IMR-90 (cell line): ENCODE measurements around the gene GJC2. TPM values are rescaled to one million over a fixed set of nuclear protein-coding genes. Genes with fewer than 3 reads are reported as not detected.

ENCODE experiments used
- ATAC-seq: fragments of 200-7000 bp; cut with Tn5 transposase; 2 replicates; pipeline ENCODE4 v1.9.1; 2020; ENCODE audit warnings: low read depth, mild to moderate bottlenecking, moderate library complexity
- BruUV-seq: library from RNA; stranded (reverse); fragments of 400-500 nt; replicated peaks from 2 replicates; lab custom pipeline; 2021; lab: Mats Ljungman, UMichigan
- CTCF ChIA-PET: fragments of 300-600 bp; formaldehyde crosslinking; extraction: SDS; loops from one replicate; lab custom pipeline; 2021; ENCODE audit warnings: antibody characterized with exemption; lab: Yijun Ruan, JAX
- POLR2A ChIA-PET: fragments of 300-600 bp; sonication (Branson Sonifier 250); formaldehyde crosslinking; loops from one replicate; lab custom pipeline; 2022; ENCODE audit warnings: antibody characterized with exemption; ENCODE audit not compliant: unreplicated experiment; lab: Charles Lee
- DNase-seq: peaks from one replicate; pipeline ENCODE4 v3.0.0; 2013
- H2AFZ ChIP-seq: replicated peaks from 2 replicates; pipeline ENCODE3; 2013; ENCODE audit warnings: low read length, mild to moderate bottlenecking; ENCODE audit not compliant: poor library complexity
- H2AK5ac ChIP-seq: 2 replicates; pipeline ENCODE4 v1.6.1; 2013; ENCODE audit warnings: low read depth, low read length, inconsistent platforms
- H2AK9ac ChIP-seq: replicated peaks from 2 replicates; pipeline ENCODE3; 2013; ENCODE audit warnings: mild to moderate bottlenecking, low read depth, low read length, moderate library complexity; ENCODE audit not compliant: poor library complexity
- H2BK120ac ChIP-seq: 2 replicates; pipeline ENCODE4 v1.6.1; 2013; ENCODE audit warnings: low read depth, low read length, inconsistent platforms
- H2BK15ac ChIP-seq: 3 replicates; pipeline ENCODE4 v1.6.1; 2013; ENCODE audit warnings: low read depth, low read length, inconsistent platforms
- H2BK20ac ChIP-seq: 2 replicates; pipeline ENCODE4 v1.6.1; 2013; ENCODE audit warnings: low read depth, mild to moderate bottlenecking, inconsistent platforms, low read length, moderate library complexity
- H2BK5ac ChIP-seq: 2 replicates; pipeline ENCODE4 v1.6.1; 2013; ENCODE audit warnings: mild to moderate bottlenecking, low read depth, low read length, inconsistent platforms; ENCODE audit not compliant: poor library complexity, severe bottlenecking
- H3K14ac ChIP-seq: replicated peaks from 2 replicates; pipeline ENCODE4 v1.6.1; 2013; ENCODE audit warnings: low read depth, low read length, inconsistent platforms
- H3K18ac ChIP-seq: 2 replicates; pipeline ENCODE4 v1.6.1; 2013; ENCODE audit warnings: low read depth, low read length, control low read depth
- H3K23ac ChIP-seq: 2 replicates; pipeline ENCODE4 v1.6.1; 2013; ENCODE audit warnings: low read depth, low read length, inconsistent platforms
- H3K27ac ChIP-seq: 2 replicates; pipeline ENCODE4 v1.5.1; 2013; ENCODE audit warnings: mild to moderate bottlenecking, control low read depth, low read length; ENCODE audit not compliant: insufficient read depth
- H3K27me3 ChIP-seq: 2 replicates; pipeline ENCODE4 v1.6.1; 2013; ENCODE audit warnings: low read length; ENCODE audit not compliant: control insufficient read depth, insufficient read depth
- H3K36me3 ChIP-seq: 2 replicates; pipeline ENCODE4 v1.6.1; 2013; ENCODE audit warnings: low read length, mixed read lengths; ENCODE audit not compliant: control insufficient read depth, insufficient read depth
- H3K4ac ChIP-seq: 2 replicates; pipeline ENCODE4 v1.6.1; 2013; ENCODE audit warnings: low read depth, low read length, inconsistent platforms
- H3K4me1 ChIP-seq: 2 replicates; pipeline ENCODE4 v1.6.1; 2013; ENCODE audit warnings: low read length, mixed read lengths; ENCODE audit not compliant: control insufficient read depth, insufficient read depth
- H3K4me2 ChIP-seq: 2 replicates; pipeline ENCODE4 v1.6.1; 2013; ENCODE audit warnings: low read depth, mild to moderate bottlenecking, control low read depth, low read length, moderate library complexity
- H3K4me3 ChIP-seq: 2 replicates; pipeline ENCODE4 v1.5.1; 2013; ENCODE audit warnings: low read depth, mild to moderate bottlenecking, control low read depth, low read length, moderate library complexity; ENCODE audit not compliant: insufficient read depth
- H3K56ac ChIP-seq: 2 replicates; pipeline ENCODE4 v1.6.1; 2013; ENCODE audit warnings: low read length, inconsistent platforms; ENCODE audit not compliant: insufficient read depth; ENCODE audit errors: extremely low read depth
- H3K79me1 ChIP-seq, 2 experiments: 2 replicates each; pipeline ENCODE4 v1.6.1; 2013; ENCODE audit warnings: low read length in 2 of 2, inconsistent platforms in 1 of 2, low read depth in 1 of 2
- H3K9ac ChIP-seq: 2 replicates; pipeline ENCODE4 v1.6.1; 2013; ENCODE audit warnings: low read depth, low read length, control low read depth
- H3K9me1 ChIP-seq: 2 replicates; pipeline ENCODE4 v1.6.1; 2013; ENCODE audit warnings: low read length, inconsistent platforms; ENCODE audit not compliant: insufficient read depth
- H3K9me3 ChIP-seq: 2 replicates; pipeline ENCODE4 v1.6.1; 2013; ENCODE audit warnings: low read length; ENCODE audit not compliant: control insufficient read depth, insufficient read depth
- H4K20me1 ChIP-seq: 2 replicates; pipeline ENCODE4 v1.6.1; 2013; ENCODE audit warnings: low read length, inconsistent platforms; ENCODE audit not compliant: insufficient read depth
- H4K5ac ChIP-seq: 2 replicates; pipeline ENCODE4 v1.6.1; 2013; ENCODE audit warnings: mild to moderate bottlenecking, low read depth, low read length, control low read depth
- H4K8ac ChIP-seq, 2 experiments: 2 replicates each; pipeline ENCODE4 v1.6.1; 2013; ENCODE audit warnings: low read depth in 2 of 2, low read length in 2 of 2, control low read depth in 1 of 2, inconsistent platforms in 1 of 2
- H4K91ac ChIP-seq: 2 replicates; pipeline ENCODE4 v1.6.1; 2013; ENCODE audit warnings: low read depth, low read length, inconsistent platforms; ENCODE audit not compliant: insufficient read depth
- BHLHE40 ChIP-seq: fragments of 150-350 bp; IDR thresholded peaks from 2 replicates; pipeline ENCODE4 v1.6.1; 2016; ENCODE audit warnings: mild to moderate bottlenecking, low read depth, low read length
- CEBPB ChIP-seq: IDR thresholded peaks from 2 replicates; pipeline ENCODE4 v1.6.1; 2012; ENCODE audit warnings: low read depth, low read length, improper control_type of control experiment
- CHD1 ChIP-seq: IDR thresholded peaks from 2 replicates; pipeline ENCODE4 v1.6.1; 2012; ENCODE audit warnings: low read depth, low read length, improper control_type of control experiment
- ELK1 ChIP-seq: fragments of 150-350 bp; IDR thresholded peaks from 2 replicates; pipeline ENCODE4 v1.6.1; 2016; ENCODE audit warnings: low read depth, mild to moderate bottlenecking, low read length, moderate library complexity, borderline replicate concordance
- FOS ChIP-seq: fragments of 150-350 bp; IDR thresholded peaks from 2 replicates; pipeline ENCODE4 v1.6.1; 2016; ENCODE audit warnings: low read depth, low read length
- MAFK ChIP-seq: IDR thresholded peaks from 2 replicates; pipeline ENCODE4 v1.6.1; 2012; ENCODE audit warnings: low read depth, low read length, improper control_type of control experiment
- MAZ ChIP-seq: IDR thresholded peaks from 2 replicates; pipeline ENCODE4 v1.6.1; 2012; ENCODE audit warnings: low read depth, mild to moderate bottlenecking, low read length, improper control_type of control experiment, moderate library complexity, borderline replicate concordance
- MXI1 ChIP-seq: IDR thresholded peaks from 2 replicates; pipeline ENCODE4 v1.6.1; 2012; ENCODE audit warnings: low read depth, mild to moderate bottlenecking, low read length, moderate library complexity, borderline replicate concordance
- NFE2L2 ChIP-seq: fragments of 150-350 bp; IDR thresholded peaks from 2 replicates; pipeline ENCODE4 v1.6.1; 2016; ENCODE audit warnings: low read depth, mild to moderate bottlenecking, low read length
- POLR2A ChIP-seq: IDR thresholded peaks from 2 replicates; pipeline ENCODE4 v1.6.1; 2012; ENCODE audit warnings: mild to moderate bottlenecking, low read depth, low read length
- RAD21 ChIP-seq: IDR thresholded peaks from 2 replicates; pipeline ENCODE4 v1.6.1; 2012; ENCODE audit warnings: low read length, improper control_type of control experiment
- RCOR1 ChIP-seq: IDR thresholded peaks from 2 replicates; pipeline ENCODE4 v1.6.1; 2012; ENCODE audit warnings: mild to moderate bottlenecking, low read length, improper control_type of control experiment; ENCODE audit not compliant: insufficient replicate concordance
- RFX5 ChIP-seq: IDR thresholded peaks from 2 replicates; pipeline ENCODE4 v1.8.0; 2012; ENCODE audit warnings: low read depth, mild to moderate bottlenecking, low read length, moderate library complexity
- SMC3 ChIP-seq: fragments of 150-350 bp; IDR thresholded peaks from 2 replicates; pipeline ENCODE4 v1.6.1; 2016; ENCODE audit warnings: low read depth, mild to moderate bottlenecking, antibody characterized with exemption, low read length, moderate library complexity
- USF2 ChIP-seq: fragments of 150-350 bp; IDR thresholded peaks from 2 replicates; pipeline ENCODE4 v1.6.1; 2017; ENCODE audit warnings: mild to moderate bottlenecking, antibody characterized with exemption, low read length, low read depth
- WGBS, 2 experiments: methylation state at CpG; one replicate each; pipeline versions ENCODE4 v1.1.5 to v1.1.7; 2013; ENCODE audit warnings: missing lambda C conversion rate in 2 of 2; ENCODE audit not compliant: insufficient read length in 1 of 2; ENCODE audit errors: extremely low coverage in 2 of 2; 5-methylcytosine and 5-hydroxymethylcytosine counted together
- dilution Hi-C: fragments of 300-500 bp; cut with HindIII; formaldehyde crosslinking; loops from one replicate; pipeline ENCODE4 v1.14.3; 2018; ENCODE audit warnings: low sequenced_read_pairs; ENCODE audit not compliant: unreplicated experiment
- in situ Hi-C: fragments of 300-500 bp; cut with MboI; formaldehyde crosslinking; loops from 3 replicates; pipeline ENCODE4 v1.14.3; 2019; ENCODE audit warnings: low sequenced_read_pairs, inconsistent platforms, mixed read lengths
- intact Hi-C: fragments of 100-400 bp; cut with micrococcal nuclease; formaldehyde crosslinking; loops from 2 replicates; pipeline ENCODE4 v1.10.0; 2022
- polyA plus RNA-seq, 3 experiments: library from polyadenylated mRNA; depleted of rRNA; stranded (reverse); fragments of >200 nt; gene quantifications; 2 replicates each; pipeline ENCODE4 v1.2.3, GENCODE V29; 2012; ENCODE audit warnings: low replicate concordance in 1 of 3
- total RNA-seq: library from RNA; depleted of rRNA; stranded (reverse); fragments of >200 nt; gene quantifications from 2 replicates; pipeline ENCODE4 v1.2.3, GENCODE V29; 2012

GJC2 gene
- total and polyA plus RNA-seq, 2 of the 4 experiments (the other 2 are of a cell fraction) = 1.1 to 1.7 TPM

DNA sequence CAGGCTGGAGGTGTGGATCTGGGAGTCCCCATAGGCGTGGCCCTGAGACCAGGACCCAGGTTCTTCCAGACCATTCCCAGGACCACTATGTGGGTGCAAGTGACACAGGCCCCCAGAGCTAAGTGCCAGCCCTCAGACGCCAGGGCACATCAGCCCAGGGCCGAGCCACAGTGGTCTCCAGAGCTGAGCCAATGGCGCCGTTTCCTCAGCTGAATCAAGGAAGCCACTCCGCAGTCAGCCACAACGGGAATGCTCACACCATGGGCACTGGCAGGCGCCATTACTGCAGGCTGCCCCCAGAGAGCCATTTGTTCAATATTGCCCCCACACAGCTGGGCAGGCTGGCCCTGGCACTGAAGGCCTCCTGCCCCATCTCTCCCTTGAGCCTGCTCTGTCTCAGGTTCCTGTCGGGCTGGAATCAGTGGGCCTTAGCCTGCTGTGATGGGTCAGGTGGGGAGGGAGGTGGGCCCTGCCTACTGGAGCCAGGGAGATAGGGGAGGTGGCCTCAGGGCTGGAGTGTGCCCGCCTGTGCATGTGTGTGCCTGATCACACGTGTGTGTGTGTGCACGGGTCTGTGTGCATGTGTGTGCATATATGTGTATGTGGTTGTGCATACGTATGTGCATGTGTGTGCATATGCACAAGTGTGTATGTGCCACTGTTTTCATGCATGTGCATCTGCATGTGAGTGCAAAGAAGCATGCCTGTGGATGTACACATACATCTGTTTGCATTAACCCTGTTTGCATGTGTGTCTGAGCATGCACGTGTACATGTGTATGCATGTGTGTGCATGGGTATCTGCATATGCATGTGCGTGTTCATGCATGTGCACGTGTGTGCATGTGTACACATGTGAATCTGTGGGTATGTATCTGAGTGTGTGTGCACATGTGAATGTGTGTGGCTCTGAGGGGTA is 6.1 kb downstream of the GJC2 start:
- Histone ChIP-seq H2AFZ (no peak overlapping the region), H4K5ac (no peak overlapping the region), H2BK20ac (no peak overlapping the region), H3K14ac (no peak overlapping the region), H3K23ac (no peak overlapping the region), H3K4ac (no peak overlapping the region), H3K18ac (no peak overlapping the region), H4K91ac (no peak overlapping the region), H2BK5ac (no peak overlapping the region), H2AK5ac (no peak overlapping the region), H3K36me3 (no peaks in the 10 kb centered on the region), H2BK15ac (no peak overlapping the region), H3K27ac (no peak overlapping the region), H3K4me3 (no peak overlapping the region), H3K9me1 (peaks cover 16% of the 10 kb centered on the region), H3K56ac (no peak overlapping the region), H2BK120ac (no peak overlapping the region), H4K8ac (no peak overlapping the region), H3K79me1 (peaks cover 5 to 25% of the 10 kb centered on the region in 2 experiments; a peak in 3 of 4 replicates), H3K9me3 (no peaks in the 10 kb centered on the region), H3K9ac (no peak overlapping the region), H3K4me2 (no peak overlapping the region), H3K27me3 (no peaks in the 10 kb centered on the region), H3K4me1 (peaks cover 8% of the 10 kb centered on the region), H2AK9ac (no peak overlapping the region), H4K20me1 (peaks cover 6% of the 10 kb centered on the region; the same call in 1 of the 2 replicates)
- dilution Hi-C loops = no loop called here
- WGBS, 2 experiments = 83% methylated on average over 8 of the region's 16 CpGs; no CpG with 5 or more reads in 1 of the 2 experiments
- DNase-seq = no peak
- no peak for ATAC-seq
- ChIA-PET CTCF (no interaction called here), POLR2A (no interaction called here)
- in situ Hi-C loops = no loop called here
- no TSS peak for BruUV-seq
- intact Hi-C loops = no loop called here
- no peak for TF ChIP-seq POLR2A
- TF ChIP-seq MAZ = no peak
- TF ChIP-seq CEBPB = no peak
- TF ChIP-seq RAD21 = no peak
- no peak for TF ChIP-seq FOS
- TF ChIP-seq CHD1 = no peak
- no peak for TF ChIP-seq ELK1
- TF ChIP-seq USF2 = no peak
- TF ChIP-seq BHLHE40 = no peak
- TF ChIP-seq RCOR1 = no peak
- no peak for TF ChIP-seq MAFK
- no peak for TF ChIP-seq RFX5
- no peak for TF ChIP-seq SMC3
- TF ChIP-seq MXI1 = no peak
- TF ChIP-seq NFE2L2 = no peak
